Measurements from ENCODE around the gene PGAP6.
"Not testable (repeated sequence)": the region's sequence is repeated elsewhere in the genome, so short reads cannot be mapped to it uniquely, and the experiment has no call there.

PGAP6 gene, protein sequence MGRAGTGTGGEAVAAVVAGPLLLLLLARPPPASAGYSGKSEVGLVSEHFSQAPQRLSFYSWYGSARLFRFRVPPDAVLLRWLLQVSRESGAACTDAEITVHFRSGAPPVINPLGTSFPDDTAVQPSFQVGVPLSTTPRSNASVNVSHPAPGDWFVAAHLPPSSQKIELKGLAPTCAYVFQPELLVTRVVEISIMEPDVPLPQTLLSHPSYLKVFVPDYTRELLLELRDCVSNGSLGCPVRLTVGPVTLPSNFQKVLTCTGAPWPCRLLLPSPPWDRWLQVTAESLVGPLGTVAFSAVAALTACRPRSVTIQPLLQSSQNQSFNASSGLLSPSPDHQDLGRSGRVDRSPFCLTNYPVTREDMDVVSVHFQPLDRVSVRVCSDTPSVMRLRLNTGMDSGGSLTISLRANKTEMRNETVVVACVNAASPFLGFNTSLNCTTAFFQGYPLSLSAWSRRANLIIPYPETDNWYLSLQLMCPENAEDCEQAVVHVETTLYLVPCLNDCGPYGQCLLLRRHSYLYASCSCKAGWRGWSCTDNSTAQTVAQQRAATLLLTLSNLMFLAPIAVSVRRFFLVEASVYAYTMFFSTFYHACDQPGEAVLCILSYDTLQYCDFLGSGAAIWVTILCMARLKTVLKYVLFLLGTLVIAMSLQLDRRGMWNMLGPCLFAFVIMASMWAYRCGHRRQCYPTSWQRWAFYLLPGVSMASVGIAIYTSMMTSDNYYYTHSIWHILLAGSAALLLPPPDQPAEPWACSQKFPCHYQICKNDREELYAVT

DNA sequence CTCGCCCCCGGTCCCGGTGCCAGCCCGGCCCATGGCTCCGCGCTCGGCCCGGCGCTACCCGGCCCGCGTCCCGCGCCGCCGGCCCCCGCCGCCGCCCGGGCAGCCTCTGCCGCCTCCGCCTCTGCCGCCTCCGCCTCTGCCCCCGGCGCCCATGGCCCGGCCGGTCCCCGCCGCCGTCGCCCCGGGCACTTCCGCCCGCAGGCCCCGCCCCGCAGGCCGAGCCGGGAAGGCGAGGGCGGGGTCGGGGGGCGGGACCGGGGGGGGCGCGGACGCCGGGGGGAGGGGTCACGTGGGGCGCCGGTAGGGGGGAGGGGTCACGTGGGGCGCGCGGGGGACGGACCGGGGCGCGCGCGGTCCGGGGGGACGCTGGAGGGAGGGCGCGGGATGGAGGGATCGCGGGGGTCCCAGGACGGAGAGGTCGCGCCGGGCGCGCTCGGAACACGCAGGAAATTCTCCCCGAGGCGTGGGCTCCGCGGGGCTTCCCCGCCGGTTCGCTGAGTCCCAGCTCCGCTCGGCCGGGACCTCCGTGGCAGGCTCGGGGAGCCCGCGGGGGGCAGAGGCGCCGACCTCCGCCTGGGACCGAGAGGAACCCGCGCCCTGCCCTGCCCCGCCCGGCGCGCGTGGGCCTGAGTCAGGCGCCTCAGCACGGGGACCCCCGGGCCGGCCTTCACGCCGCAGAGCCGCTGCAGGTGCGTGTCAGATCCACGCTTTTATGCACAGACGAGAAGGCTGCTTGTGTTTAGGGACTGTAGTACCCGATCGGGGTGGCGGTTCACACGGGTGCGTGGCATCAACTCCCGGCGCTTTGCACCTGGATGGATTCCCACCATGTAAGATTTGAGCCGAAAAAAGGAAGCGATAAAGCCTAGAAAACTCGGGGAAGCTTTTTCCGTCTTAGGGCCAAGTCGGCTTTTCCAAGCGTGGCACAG is at the start of gene PGAP6:
TSS of gene PGAP6 (minus strand) at position 190 of the 929 bp plus-strand sequence. CDS start at position 33, 157 bp downstream.
- peak in 1 of 2 donors; percentile 32 for DNase-seq (ENCODE audit: low read depth in 2 of 2)

DNA sequence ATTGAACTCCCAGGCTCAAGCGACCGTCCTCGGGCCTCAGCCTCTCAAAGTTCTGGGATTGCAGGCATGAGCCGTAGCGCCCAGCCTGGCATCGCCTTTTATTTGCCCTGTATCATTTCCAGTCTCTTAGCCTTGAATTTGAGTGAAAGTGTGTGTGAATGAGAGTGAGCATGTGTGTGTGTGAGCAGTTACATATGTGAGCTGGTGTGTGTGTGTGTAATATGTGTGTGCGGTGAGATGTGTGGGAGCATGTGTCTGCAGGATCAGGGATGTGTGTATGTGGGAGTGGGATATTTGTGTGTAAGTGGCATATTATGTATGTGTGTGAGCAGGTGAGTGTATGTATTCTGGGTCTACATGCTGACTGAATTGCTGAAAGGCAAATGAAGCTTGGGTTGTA is 49.1 kb upstream of the PGAP6 start:
- DNase-seq (ENCODE audit: low read depth in 2 of 2): no peak

DNA sequence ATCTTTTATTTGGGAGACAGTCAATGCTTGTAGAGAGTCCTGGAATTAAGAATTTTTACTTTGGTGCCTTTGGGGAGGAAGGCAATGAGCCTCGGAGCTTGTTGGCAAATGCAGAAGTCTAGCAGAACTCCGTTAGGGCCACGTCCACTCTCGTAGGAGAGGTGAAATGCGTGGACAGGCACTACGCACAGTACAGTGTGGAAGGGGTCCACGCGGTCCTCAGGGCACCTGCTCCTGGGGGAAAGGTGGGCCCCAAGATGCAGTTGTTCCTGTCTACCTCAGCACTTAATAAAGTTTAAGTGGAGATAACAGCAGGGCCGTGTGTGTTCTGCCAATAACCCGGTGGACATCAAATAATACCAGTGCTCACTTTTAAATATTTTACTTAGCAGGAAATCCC is 45.5 kb upstream of the PGAP6 start:
- no peak for DNase-seq (ENCODE audit: low read depth in 2 of 2)

DNA sequence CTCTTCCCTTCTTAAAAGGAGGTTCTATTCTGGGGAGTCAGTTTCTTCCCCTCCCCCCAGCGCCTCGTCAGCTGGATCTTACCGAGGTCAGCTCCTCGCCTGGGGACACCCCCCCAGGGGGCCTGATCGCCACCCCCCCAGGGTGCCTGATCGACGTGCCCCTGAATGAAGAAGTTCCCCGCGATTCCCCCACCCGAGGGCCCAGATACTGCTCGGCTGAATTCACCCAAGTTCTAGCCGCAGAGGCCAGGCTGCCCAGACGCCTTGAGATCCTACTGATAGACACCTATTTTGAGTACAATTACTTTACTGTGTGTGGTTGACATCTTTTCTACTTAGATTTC is 45.1 kb upstream of the PGAP6 start:
- no peak for DNase-seq (ENCODE audit: low read depth in 2 of 2)

DNA sequence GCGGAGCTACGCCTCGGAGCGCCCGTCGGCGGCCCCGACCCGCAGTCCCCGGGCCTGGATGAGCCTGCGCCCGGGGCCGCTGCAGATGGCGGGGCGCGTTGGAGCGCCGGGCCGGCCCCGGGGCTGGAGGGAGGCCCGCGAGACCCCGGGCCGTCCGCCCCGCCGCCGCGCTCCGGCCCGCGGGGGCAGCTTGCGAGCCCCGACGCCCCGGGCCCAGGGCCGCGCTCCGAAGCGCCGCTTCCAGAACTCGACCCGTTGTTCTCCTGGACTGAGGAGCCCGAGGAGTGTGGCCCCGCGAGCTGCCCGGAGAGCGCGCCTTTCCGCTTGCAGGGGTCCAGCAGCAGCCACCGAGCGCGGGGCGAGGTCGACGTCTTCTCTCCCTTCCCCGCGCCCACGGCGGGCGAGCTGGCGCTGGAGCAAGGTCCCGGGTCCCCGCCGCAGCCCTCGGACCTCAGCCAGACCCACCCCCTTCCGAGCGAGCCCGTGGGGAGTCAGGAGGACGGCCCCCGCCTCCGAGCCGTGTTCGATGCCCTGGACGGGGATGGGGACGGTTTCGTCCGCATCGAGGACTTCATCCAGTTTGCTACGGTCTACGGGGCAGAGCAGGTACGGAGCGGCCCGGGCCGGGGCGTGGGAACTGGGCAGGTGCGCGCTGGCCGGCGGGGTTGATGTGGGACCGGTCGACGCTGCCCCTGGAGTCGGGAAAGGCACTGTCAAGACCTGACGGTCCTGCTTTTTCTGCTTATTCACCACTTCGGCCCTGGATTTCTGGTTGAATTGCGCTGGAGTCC is 44.5 kb upstream of the PGAP6 start:
- no peak for DNase-seq (ENCODE audit: low read depth in 2 of 2)

DNA sequence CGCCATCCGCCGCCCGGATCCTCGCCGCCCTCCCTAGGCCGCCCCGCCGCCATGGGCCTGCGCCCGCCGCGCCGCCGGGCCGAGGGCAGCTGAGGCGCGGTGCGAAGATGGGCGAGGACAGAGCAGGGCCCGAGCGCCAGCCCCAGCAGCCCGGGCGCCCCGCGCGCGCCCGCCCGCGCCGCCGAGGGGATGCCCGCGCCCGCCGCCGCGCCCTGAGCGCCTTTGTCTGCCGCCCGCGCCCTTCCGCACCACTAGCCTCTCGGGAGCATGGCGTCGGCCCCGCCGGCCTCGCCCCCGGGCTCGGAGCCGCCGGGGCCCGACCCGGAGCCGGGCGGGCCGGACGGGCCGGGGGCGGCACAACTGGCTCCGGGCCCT is 43.9 kb upstream of the PGAP6 start:
- no peak for DNase-seq (ENCODE audit: low read depth in 2 of 2)

DNA sequence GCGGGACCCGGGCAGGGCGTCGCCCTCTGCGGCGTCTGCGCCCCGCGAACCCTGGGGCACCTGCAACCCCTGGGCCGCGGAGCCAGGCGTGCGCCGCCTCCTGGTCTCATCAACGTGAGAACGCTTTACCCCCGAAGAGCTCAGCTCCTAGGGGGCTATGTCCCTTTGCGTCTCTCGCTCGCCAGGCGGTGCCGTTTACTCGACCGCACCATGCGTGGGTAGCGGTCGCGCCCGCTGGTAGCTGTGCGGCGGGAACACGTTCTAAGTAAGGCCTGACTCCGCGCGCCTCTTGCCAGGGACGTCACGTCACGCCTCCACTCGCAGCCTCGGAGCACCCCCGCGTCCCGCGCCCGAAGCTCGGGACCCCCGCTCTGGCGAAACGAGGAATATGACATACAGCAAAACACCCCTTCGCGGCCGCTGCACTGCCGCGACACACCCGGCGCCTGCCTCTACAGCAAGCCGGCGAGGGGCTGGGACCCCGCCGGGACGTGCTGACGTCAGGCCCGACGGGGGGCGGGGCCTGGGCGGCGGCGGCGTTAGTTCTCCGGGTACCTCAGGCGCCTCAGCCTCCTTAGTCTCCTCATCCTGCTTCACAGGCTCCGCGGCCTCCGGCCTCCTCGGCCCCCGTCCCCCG is 43.4 kb upstream of the PGAP6 start, which contains the start of gene RAB11FIP3:
TSS of gene RAB11FIP3 (plus strand) at position 568 of the 637 bp plus-strand sequence. CDS start 358 bp downstream, outside the sequence.
- peak; percentile 67 to 71 for DNase-seq (ENCODE audit: low read depth in 2 of 2)

DNA sequence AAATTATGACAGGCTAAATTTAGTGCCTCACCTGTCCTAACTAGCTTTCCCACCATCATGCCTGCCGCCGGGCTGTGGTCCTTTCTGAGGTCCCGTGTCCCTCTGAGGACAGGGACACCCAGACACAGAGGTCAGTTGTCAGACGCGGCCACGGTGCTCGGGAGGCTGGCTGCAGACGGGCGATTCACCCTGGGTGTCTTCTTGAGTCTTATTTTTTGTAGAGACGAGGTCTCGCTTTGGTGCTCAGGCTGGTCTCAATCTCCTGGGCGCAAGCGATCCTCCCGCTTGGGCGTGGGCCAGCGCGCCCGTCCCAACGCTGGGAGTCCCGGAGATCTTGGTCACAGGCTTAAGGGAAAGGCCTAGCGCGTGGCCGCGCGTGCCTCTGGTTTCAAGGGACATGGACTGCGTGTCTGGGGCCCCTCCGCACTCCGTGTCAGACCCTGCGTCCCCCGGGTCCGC is 42.9 kb upstream of the PGAP6 start:
- no peak for DNase-seq (ENCODE audit: low read depth in 2 of 2)

DNA sequence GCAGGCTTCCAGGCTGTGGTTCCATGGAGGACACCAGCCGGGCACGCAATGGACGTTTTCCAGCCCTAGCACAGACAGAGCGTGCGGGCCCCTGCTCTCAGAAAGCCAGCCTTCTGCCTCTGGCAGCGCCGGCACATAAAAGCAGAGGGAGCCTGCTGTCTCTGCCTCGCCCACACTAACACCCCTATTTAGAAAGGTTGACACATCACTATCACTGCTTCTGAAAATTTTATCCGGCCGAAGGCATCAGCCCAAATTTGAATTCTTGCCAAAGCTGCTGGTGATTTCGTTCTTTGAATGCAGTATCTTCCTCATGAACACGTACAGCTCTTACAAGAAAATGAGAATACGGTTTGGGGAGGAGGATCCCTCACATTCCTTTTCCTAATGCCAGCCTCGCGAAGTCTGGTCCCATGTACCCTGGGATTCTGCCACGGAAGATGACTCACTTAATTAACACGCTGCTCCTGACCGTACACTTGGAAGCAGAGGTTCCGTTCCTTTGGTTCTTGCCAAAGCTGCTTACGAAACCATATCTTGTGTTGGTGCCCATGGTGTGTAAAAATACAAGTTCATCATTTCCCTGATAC is 42.4 kb upstream of the PGAP6 start:
- no peak for DNase-seq (ENCODE audit: low read depth in 2 of 2)

DNA sequence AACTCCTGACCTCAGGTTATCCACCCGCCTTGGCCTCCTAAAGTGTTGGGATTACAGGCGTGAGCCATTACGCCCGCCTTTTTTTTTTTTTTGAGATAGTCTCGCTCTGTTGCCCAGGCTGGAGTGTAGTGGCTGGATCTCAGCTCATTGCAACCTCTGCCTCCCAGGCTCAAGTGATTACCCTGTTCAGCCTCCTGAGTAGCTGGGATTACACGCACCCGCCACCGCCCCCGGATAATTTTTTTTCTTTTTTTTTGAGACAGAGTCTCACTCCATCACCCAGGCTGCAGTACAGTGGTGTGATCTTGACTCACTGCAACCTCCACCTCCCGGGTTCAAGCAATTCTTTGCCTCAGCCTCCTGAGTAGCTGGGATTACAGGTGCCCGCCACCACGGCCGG is 40.4 kb upstream of the PGAP6 start:
- DNase-seq (ENCODE audit: low read depth in 2 of 2): not testable (repeated sequence)

DNA sequence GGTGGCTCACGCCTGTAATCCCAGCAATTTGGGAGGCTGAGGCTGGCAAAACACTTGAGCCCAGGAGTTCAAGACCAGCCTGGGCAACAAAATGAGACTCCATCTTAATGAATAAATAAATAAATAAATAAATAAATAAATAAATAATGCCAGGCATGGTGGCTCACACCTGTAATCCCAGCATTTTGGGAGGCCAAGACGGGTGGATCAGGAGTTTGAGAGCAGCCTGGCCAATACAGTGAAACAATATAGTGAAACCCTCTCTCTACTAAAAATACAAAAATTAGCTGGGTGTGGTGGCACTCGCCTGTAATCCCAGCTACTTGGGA is 33.4 kb upstream of the PGAP6 start:
- DNase-seq (ENCODE audit: low read depth in 2 of 2): not testable (repeated sequence)

DNA sequence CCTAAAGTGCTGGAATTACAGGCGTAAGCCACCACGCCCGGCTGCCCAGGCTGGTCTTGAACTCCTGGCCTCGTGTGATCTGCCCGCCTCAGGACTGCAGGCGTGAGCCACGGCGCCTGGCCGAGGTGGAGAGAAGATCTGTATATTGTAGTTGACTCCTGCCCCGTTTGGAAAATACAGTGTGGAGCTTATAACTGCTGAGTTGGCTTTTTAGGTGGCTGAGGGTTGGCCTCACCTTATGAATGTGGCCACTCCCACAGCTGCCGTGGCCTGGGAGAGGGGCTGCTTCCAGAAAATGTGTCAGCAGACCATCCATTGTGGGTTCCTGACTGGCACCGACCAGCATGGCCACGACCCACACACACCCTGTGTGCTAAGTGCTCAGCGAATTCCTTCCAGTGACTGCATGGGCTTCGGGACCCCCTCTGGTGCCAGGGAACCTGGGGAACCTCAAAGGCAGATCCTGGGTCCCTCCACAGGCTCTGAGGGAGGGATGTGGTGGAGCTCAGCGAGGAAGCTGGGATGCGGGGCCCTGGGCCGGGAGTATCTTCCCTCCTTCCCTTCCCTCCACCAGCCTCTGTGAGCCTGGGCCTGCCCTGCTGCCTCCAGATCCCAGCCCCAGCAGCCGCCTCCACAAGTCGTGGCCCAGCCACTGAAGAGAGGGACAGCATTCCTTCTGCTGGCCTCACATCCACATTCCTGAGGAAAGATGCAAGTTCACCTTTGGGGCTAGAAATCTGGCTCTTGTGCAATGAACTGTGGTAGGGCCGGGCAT is 32.8 kb upstream of the PGAP6 start:
- no peak for DNase-seq (ENCODE audit: low read depth in 2 of 2)

DNA sequence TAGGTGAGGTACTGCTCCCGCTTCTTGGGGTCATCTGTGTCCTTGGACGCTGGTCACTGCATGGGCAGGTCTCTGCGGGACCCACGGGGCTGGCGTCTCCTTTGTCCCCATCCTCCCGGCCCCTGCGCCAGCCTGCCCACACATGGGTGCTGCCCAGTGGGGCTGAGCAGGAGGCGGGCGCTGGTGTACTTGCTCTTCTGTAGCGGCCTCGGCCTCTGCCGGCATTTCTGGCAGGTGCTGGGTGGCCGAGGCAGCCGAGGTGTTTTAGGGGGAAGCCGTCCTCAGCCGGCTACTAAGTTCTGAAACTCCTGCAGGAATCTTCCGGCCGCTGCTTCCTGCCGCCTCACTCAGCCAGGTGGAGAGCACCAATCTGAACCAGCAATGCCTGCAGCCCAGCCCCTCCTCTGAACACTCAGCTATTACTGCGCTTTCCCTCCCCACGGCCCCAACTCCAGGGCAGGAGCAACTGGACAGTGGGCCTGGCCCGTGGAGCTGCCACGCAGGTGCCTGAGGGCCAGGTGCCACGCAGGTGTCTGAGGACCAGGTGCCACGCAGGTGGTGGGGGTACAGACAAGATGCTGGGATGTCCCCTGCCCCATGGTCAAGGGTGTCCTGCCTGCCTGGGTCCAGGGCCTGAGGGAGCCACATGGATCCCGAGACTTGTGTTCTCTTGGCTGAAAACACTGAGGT is 29.9 kb upstream of the PGAP6 start:
- DNase-seq (ENCODE audit: low read depth in 2 of 2): no peak

DNA sequence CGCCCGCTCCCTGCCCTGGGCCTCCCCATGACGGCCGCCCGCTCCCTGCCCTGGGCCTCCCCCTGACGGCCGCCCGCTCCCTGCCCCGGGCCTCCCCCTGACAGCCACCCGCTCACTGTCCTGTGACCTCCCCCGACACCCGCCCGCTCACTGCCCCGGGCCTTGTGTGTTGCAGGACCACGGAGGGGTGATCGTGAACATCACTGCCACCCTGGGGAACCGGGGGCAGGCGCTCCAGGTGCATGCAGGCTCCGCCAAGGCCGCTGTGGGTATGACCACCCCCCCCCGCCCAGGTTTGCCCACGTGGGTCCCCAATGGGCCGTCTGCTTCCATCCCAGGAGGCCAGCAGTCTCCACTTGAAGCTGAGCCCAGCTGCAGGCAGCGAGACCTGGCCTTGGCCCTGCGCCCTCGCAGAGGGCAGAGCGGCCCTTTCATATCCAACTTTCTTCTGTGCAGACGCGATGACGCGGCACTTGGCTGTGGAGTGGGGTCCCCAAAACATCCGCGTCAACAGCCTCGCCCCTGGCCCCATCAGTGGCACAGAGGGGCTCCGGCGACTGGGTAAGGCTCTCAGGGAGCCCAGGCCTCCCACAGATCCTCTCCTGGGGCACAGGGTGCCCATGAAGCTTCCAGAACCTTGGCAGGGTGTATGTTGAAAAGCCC is 28.9 kb upstream of the PGAP6 start:
- DNase-seq (ENCODE audit: low read depth in 2 of 2): no peak

DNA sequence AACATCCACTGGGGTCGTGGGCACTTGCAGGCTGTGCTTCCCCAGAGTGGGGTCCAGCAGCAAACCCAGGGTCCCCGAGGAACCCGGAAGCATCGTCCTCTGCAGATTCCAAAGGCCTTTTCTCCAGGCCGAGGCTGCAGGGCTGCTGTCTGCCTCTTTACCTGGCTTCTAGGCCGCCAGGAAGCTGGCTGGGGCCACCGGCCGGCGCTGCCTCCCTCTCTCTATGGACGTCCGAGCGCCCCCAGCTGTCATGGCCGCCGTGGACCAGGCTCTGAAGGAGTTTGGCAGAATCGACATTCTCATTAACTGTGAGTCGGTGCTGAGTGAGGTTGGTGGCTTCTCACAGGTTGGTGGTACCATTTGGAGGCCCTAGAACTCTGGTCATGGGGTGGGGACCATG is 25.5 kb upstream of the PGAP6 start:
- no peak for DNase-seq (ENCODE audit: low read depth in 2 of 2)

DNA sequence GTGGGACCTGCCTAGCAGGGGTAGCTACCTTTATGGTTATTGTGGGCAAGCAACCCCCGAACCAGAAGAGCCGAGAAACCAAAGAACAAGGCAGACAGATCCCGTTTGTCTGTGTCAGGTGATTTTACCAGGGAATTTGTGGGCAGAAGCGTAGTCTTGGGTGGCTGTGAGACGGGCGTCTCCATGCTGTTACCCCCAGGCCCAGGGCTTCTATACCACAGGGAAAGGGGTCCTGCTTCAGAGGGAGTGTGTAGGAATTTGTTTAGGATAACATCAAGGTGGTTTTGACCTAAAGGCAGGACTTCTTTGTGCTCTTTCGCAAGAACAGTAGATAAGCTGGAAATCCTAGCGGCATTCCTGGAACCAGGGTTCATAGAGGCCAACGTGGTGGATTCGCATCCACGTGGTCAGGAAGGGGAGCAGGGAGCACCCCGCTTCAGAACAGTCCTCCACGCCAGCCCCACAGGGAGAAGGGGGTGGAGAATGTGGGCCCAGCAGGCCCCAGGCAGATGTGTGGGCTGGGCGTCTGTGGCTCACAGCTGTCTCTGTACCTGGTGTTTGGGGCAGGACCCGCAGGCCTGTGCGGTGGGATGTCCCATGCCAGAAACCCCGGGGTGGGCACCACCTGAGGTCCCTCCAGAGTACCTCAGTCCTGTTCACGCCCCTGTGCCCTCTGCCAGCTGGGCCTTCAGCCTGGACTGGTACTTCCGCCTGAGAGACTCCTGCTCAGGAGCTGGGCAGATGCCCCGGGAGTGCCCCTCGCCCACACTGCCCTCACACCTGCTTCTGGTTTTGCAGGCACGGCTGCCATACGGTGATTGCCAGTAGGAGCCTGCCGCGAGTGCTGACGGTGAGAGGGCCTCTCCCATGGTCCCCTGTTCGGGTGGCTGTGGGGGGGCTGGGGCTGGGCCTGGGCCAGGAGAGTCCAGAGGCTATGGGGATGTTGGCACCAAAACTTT is 24.0 kb upstream of the PGAP6 start:
- DNase-seq (ENCODE audit: low read depth in 2 of 2): no peak

DNA sequence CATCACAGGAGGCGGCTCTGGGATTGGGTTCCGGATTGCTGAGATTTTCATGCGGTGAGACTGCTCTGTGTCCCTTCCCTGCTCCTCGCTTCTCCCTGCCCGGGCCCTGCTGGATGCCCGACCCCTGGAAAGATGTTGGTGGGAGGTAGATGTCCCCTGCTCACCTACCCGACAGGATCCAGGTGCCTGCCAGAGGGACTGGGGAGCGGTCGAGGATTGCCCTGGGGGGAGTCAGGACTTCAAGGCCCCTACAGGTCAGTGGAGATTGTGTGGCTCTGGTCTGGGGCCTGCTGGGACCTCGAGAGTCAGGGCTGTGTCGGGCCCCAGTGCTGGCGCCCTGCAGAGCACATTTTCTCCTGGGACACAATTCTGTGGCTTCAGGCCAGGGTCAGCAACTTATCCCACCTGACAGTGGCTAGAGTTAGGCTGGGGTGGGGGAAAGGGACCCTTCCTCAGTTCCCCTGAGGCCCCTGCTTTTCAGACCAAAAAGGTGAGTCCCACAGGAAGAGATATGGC is 23.3 kb upstream of the PGAP6 start:
- DNase-seq (ENCODE audit: low read depth in 2 of 2): no peak

Measured in activated CD8-positive, alpha-beta memory T cell treated with anti-CD3 and anti-CD28 coated beads for 4 hours (primary cell).